Naive thymus-derived CD4-positive, alpha-beta T cell (primary cell): ENCODE measurements around the gene PACS2. TPM values are rescaled to one million over a fixed set of nuclear protein-coding genes. Genes with fewer than 3 reads are reported as not detected.

Source experiments
- ATAC-seq: fragments of 150-1000 bp; cut with Tn5 transposase; 2 replicates; pipeline ENCODE4 v1.10.0; 2021; ENCODE audit warnings: mild to moderate bottlenecking, moderate library complexity
- CTCF ChIA-PET: fragments of 350-600 bp; sonication (Branson Sonifier 250); formaldehyde crosslinking; loops from one replicate; lab custom pipeline; 2021; ENCODE audit warnings: antibody characterized with exemption; lab: Charles Lee
- POLR2A ChIA-PET: fragments of 350-600 bp; sonication (Branson Sonifier 250); formaldehyde crosslinking; loops from one replicate; lab custom pipeline; 2021; ENCODE audit warnings: antibody characterized with exemption, inconsistent platforms; lab: Charles Lee
- DNase-seq, 9 donors: peaks; one replicate each; pipeline versions ENCODE4 v3.0.0 to v3.0.0-alpha.2; 2020 to 2022; ENCODE audit warnings: mixed read lengths in 1 of 9
- H3K27ac ChIP-seq: one replicate; pipeline ENCODE4 v1.7.0; 2013; ENCODE audit warnings: mild to moderate bottlenecking, low read depth, low read length, moderate library complexity
- H3K27me3 ChIP-seq, 2 donors: one replicate each; pipeline ENCODE4 v1.7.0; 2013; ENCODE audit warnings: low read length in 2 of 2, mild to moderate bottlenecking in 2 of 2, moderate library complexity in 2 of 2; ENCODE audit not compliant: control insufficient read depth in 2 of 2, insufficient read depth in 2 of 2
- H3K36me3 ChIP-seq, 3 experiments: 1 replicate in 2 of 3; 2 replicates in 1 of 3; pipeline ENCODE4 v1.7.0; 2013; ENCODE audit warnings: low read length in 3 of 3, mild to moderate bottlenecking in 3 of 3, moderate library complexity in 1 of 3; ENCODE audit not compliant: insufficient read depth in 3 of 3, control insufficient read depth in 2 of 3
- H3K4me1 ChIP-seq, 2 donors: one replicate each; pipeline ENCODE4 v1.7.0; 2013; ENCODE audit warnings: low read length in 2 of 2, mild to moderate bottlenecking in 2 of 2, moderate library complexity in 1 of 2; ENCODE audit not compliant: control insufficient read depth in 2 of 2, insufficient read depth in 2 of 2
- H3K4me3 ChIP-seq: 2 replicates; pipeline ENCODE4 v1.7.0; 2013; ENCODE audit warnings: mild to moderate bottlenecking, low read length
- H3K9me3 ChIP-seq, 3 experiments: 1 replicate in 2 of 3; 2 replicates in 1 of 3; pipeline ENCODE4 v1.7.0; 2013; ENCODE audit warnings: low read length in 3 of 3; ENCODE audit not compliant: control insufficient read depth in 2 of 3
- H3K27ac Mint-ChIP-seq, 9 donors: one replicate each; pipeline ENCODE4 v1.8.0; 2020 to 2022; ENCODE audit warnings: mixed read lengths in 9 of 9, mild to moderate bottlenecking in 8 of 9, moderate library complexity in 5 of 9, inconsistent platforms in 2 of 9
- H3K27me3 Mint-ChIP-seq, 5 donors: one replicate each; pipeline ENCODE4 v1.8.0; 2021 to 2022; ENCODE audit warnings: mixed read lengths in 5 of 5, mild to moderate bottlenecking in 1 of 5
- H3K36me3 Mint-ChIP-seq, 5 donors: one replicate each; pipeline ENCODE4 v1.8.0; 2020 to 2022; ENCODE audit warnings: mixed read lengths in 5 of 5, mild to moderate bottlenecking in 3 of 5, inconsistent platforms in 1 of 5
- H3K4me1 Mint-ChIP-seq, 7 donors: one replicate each; pipeline ENCODE4 v1.8.0; 2020 to 2022; ENCODE audit warnings: mixed read lengths in 7 of 7, mild to moderate bottlenecking in 3 of 7, inconsistent platforms in 1 of 7
- H3K4me3 Mint-ChIP-seq, 10 donors: one replicate each; pipeline ENCODE4 v1.8.0; 2020 to 2022; ENCODE audit warnings: mild to moderate bottlenecking in 10 of 10, mixed read lengths in 10 of 10, moderate library complexity in 6 of 10, inconsistent platforms in 2 of 10
- H3K9me3 Mint-ChIP-seq, 11 donors: one replicate each; pipeline ENCODE4 v1.8.0; 2020 to 2022; ENCODE audit warnings: mixed read lengths in 11 of 11, mild to moderate bottlenecking in 4 of 11, inconsistent platforms in 1 of 11, moderate library complexity in 1 of 11
- intact Hi-C, 2 donors: fragments of 100-400 bp; cut with micrococcal nuclease; formaldehyde crosslinking; loops; one replicate each; pipeline ENCODE4 v1.15.1; 2023
- polyA plus RNA-seq, 2 donors: library from polyadenylated mRNA; unstranded; fragments of 300-500 nt; fragmentation: Illumina TruSeq; gene quantifications; one replicate each; pipeline ENCODE4 v1.2.3, GENCODE V29; 2021
- total RNA-seq, 6 experiments: library from RNA in 5 of 6; stranded (reverse) in 5 of 6; gene quantifications; 1 replicate in 5 of 6; 2 replicates in 1 of 6; pipeline ENCODE4 v1.2.3 and lab custom pipeline; 2021 to 2026

Gene PACS2
- total and polyA plus RNA-seq, 7 experiments from 2014 or later, result 1.5 to 75.4 (median 69.2) TPM

DNA sequence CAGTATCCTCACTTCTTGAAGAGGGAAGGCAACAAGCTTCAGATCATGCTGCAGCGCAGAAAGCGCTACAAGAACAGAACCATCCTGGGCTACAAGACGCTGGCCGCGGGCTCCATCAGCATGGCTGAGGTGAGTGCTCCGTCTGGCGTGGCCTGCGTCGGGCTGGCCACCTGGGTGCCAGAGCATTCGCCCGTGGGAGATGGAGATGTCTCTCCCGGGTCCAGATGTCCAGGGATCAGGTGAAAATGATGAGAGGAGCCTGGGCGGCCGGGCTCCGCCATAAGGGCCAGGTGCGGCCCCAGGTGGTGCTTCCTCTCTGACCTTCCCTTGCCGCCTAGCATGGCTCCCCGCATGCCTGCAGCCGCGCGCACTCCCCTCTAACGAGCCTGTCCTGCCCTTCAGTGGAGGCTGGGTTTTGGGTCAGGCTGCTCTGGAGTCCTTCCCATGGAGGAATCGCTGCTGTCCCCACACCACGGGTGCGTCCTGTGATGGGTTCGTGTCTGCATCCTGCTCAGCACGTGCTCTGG, 40.6 kb downstream of the PACS2 start:
- Mint-ChIP-seq H3K27me3 (no peaks in the 10 kb centered on the region), H3K4me1 (peaks cover 2 to 5% (median 4%) of the 10 kb centered on the region in 7 donors), H3K27ac (no peak overlapping the region), H3K4me3 (no peak overlapping the region), H3K36me3 (peaks cover 0 to 3% (median 0%) of the 10 kb centered on the region in 5 donors), H3K9me3 (no peaks in the 10 kb centered on the region)
- Histone ChIP-seq H3K4me3 (no peak overlapping the region), H3K9me3 (no peaks in the 10 kb centered on the region), H3K27me3 (no peaks in the 10 kb centered on the region), H3K36me3 (peaks cover 0 to 17% (median 0%) of the 10 kb centered on the region in 3 experiments), H3K4me1 (peaks cover 0 to 4% of the 10 kb centered on the region in 2 donors), H3K27ac (no peak overlapping the region)
- intact Hi-C loops, result no loop called here
- ATAC-seq (no peak), DNase-seq (no peak)
- ChIA-PET CTCF (no interaction called here), POLR2A (no interaction called here)

DNA sequence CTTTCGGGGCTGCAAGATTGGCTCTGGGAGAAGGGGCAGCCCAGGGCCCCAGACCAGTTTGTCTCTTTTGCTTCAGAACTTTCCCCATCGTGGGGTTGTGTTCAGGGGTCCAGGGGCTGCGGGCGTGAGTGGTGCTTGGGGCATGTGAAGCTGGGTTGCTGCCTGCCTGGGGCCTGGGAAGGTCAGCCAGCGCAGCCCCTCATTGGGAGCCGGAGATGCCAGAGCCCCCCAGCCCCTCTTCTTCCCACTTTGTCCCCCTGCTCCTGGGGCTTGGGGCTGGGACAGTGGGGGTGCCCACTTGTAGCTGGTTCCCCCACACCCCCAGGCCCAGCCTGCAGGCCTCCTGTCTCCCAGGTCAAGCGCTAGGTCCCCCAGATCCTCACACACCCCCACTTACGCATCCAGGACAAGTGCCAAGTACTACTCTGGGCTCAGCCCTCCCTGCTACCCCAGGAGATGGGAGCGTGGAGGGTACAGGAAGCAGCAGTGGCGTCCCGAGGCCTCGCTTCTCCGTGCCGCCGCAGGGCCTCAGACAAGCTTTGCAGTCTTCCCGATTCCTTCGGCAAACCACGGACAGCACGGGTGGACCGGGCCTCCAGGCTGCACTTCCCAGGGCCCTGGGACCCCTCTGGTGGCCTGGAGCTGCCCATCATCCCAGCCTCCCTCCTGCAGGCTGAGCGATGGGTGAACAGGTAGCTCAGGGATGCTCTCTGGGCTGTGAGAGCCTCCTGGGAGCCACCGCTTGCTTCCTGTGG, 41.5 kb downstream of the PACS2 start:
- DNase-seq (no peak), ATAC-seq (no peak)
- Histone ChIP-seq H3K9me3 (no peaks in the 10 kb centered on the region), H3K27ac (no peak overlapping the region), H3K27me3 (no peaks in the 10 kb centered on the region), H3K4me1 (peaks cover 0 to 4% of the 10 kb centered on the region in 2 donors), H3K4me3 (no peak overlapping the region), H3K36me3 (peaks cover 0 to 16% (median 0%) of the 10 kb centered on the region in 3 experiments)
- intact Hi-C loops, result no loop called here
- Mint-ChIP-seq H3K36me3 (peaks cover 0 to 8% (median 0%) of the 10 kb centered on the region in 5 donors), H3K9me3 (no peaks in the 10 kb centered on the region), H3K4me1 (peaks cover 0 to 5% (median 4%) of the 10 kb centered on the region in 7 donors), H3K27me3 (no peaks in the 10 kb centered on the region), H3K27ac (no peak overlapping the region), H3K4me3 (no peak overlapping the region)
- ChIA-PET CTCF (no interaction called here), POLR2A (no interaction called here)

DNA sequence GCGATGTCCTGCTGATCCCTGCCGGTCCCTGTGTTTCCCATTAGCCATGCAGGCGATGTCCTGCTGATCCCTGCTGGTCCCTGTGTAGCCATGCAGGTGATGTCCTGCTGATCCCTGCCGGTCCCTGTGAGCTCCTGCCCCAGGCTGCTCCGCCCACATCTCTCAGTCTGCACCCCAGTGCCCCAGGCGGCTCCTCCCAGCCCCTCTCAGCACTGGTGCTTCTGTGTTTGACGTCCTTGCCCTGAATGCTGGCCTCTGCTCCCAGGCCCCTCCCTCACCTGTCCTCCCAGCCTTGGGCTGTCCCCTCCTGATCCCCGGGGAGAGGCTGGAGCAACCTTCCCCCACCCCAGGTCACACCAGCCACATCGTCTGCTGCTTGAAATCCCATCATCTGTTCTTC, 42.4 kb downstream of the PACS2 start:
- ChIA-PET CTCF (no interaction called here), POLR2A (no interaction called here)
- H3K4me3 ChIP-seq, result no peak overlapping the region
- H3K9me3 Mint-ChIP-seq, result no peaks in the 10 kb centered on the region
- peaks cover 0 to 2% of the 10 kb centered on the region in 2 donors for H3K4me1 ChIP-seq
- H3K27ac Mint-ChIP-seq, result peak overlapping the region in 1 of 9 donors; percentile 20
- H3K4me3 Mint-ChIP-seq, result no peak overlapping the region
- DNase-seq (no peak), ATAC-seq (no peak)
- intact Hi-C loops, result no loop called here
- H3K36me3 Mint-ChIP-seq, result peaks cover 0 to 9% (median 0%) of the 10 kb centered on the region in 5 donors
- no peaks in the 10 kb centered on the region for H3K27me3 Mint-ChIP-seq
- H3K27ac ChIP-seq, result no peak overlapping the region
- H3K9me3 ChIP-seq, result no peaks in the 10 kb centered on the region
- peaks cover 0 to 16% (median 0%) of the 10 kb centered on the region in 3 experiments for H3K36me3 ChIP-seq
- no peaks in the 10 kb centered on the region for H3K27me3 ChIP-seq
- H3K4me1 Mint-ChIP-seq, result peaks cover 0 to 4% (median 3%) of the 10 kb centered on the region in 7 donors

DNA sequence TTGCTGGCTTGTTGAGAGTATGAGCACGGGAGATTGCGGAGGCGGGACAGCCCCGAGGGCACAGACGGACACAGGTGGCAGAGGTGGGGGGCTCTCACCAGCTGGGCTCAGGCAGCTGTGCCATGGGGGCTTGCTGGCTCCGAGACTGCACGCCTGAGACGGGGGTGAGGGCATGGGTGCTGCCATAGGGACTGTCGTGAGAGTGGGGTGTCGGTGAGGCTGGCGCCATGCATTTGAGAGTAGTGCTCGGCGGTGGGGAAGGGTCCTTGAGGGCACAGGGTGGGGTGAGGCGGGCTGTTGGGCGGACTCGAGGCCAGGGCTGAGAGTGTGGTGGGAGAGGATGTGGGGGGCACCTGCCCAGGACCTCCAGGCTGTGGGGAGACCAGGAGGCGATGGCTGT, 43.1 kb downstream of the PACS2 start:
- DNase-seq (no peak), ATAC-seq (no peak)
- Histone ChIP-seq H3K4me1 (no peaks in the 10 kb centered on the region), H3K27ac (no peak overlapping the region), H3K36me3 (peaks cover 0 to 16% (median 0%) of the 10 kb centered on the region in 3 experiments), H3K27me3 (no peaks in the 10 kb centered on the region), H3K4me3 (no peak overlapping the region), H3K9me3 (no peaks in the 10 kb centered on the region)
- intact Hi-C loops, result no loop called here
- H3K27me3 Mint-ChIP-seq, result no peaks in the 10 kb centered on the region
- no peak overlapping the region for H3K27ac Mint-ChIP-seq
- no peak overlapping the region for H3K4me3 Mint-ChIP-seq
- POLR2A ChIA-PET, result no interaction called here
- CTCF ChIA-PET, result no interaction called here
- peaks cover 0 to 9% (median 0%) of the 10 kb centered on the region in 5 donors for H3K36me3 Mint-ChIP-seq
- H3K9me3 Mint-ChIP-seq, result no peaks in the 10 kb centered on the region
- H3K4me1 Mint-ChIP-seq, result no peaks in the 10 kb centered on the region

DNA sequence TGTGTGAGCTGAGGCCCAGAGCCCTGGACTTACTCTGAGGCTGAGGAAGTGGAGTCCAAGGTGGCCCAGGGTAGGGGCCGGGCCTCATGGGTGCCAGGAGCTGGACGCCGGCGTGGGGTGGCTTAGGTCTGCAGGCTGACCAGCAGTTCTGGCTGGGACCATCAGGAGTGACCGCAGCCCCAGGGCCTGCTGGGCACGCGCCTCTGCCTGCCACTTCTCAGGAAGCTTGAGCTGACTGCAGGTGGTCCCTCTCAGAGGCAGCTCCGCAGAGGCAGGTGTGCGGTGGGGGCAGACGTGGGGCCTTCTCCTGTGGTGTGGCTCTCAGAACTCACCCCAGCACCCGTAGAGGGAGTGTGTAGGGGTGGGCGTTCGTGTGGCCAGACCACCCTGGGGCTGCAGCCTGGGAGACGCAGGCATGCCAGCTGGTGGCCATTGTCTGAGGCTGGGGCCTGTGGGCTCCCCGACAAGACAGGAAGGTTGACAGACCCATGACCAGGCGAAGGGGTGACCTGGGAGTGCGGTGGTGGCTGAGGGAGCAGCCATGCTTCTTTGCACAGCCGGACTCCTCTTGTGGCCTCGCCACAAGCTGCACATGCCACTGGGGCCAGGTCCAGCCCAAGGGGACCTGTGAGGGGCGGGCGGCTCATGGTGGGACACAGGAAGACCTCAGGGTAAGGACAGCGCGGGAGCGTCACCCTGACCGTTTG, 43.7 kb downstream of the PACS2 start:
- H3K9me3 Mint-ChIP-seq, result no peaks in the 10 kb centered on the region
- intact Hi-C loops, result no loop called here
- peaks cover 0 to under 1% (median 0%) of the 10 kb centered on the region in 5 donors for H3K27me3 Mint-ChIP-seq
- peaks cover 0 to 9% (median 0%) of the 10 kb centered on the region in 5 donors for H3K36me3 Mint-ChIP-seq
- Histone ChIP-seq H3K4me1 (no peaks in the 10 kb centered on the region), H3K4me3 (no peak overlapping the region), H3K27ac (no peak overlapping the region), H3K27me3 (no peaks in the 10 kb centered on the region), H3K9me3 (no peaks in the 10 kb centered on the region), H3K36me3 (peaks cover 0 to 16% (median 0%) of the 10 kb centered on the region in 3 experiments)
- H3K4me1 Mint-ChIP-seq, result peaks cover 0 to 4% (median 0%) of the 10 kb centered on the region in 7 donors
- ChIA-PET CTCF (interaction anchor here (0.5 to 0.6 kb wide), 2 partner anchors 128 to 272 kb away, joined by 3 to 7 read pairs; partner anchors contain the start of gene CRIP1), POLR2A (no interaction called here)
- DNase-seq (no peak), ATAC-seq (no peak)
- H3K27ac Mint-ChIP-seq, result no peak overlapping the region
- no peak overlapping the region for H3K4me3 Mint-ChIP-seq

DNA sequence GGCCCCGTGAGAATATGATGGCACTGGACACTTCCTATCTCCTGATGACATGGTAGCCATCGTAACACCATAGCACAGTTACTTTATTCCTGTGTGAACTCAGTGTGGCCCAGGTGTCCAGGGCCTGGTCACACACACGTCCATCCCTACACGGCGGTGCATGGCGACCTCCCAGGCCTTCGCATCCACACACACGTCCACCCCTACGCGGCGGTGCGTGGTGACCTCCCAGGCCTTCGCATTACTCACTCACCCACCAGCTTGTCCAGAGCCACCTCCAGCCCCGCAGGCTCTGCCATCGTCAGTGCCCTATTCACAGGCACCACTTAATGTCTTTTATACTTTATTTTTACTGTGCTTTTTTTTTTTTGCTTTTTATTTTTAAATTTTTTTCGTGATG, 44.4 kb downstream of the PACS2 start:
- Histone ChIP-seq H3K4me3 (no peak overlapping the region), H3K27me3 (no peaks in the 10 kb centered on the region), H3K36me3 (peaks cover 0 to 16% (median 0%) of the 10 kb centered on the region in 3 experiments), H3K27ac (no peak overlapping the region), H3K9me3 (no peaks in the 10 kb centered on the region), H3K4me1 (no peaks in the 10 kb centered on the region)
- Mint-ChIP-seq H3K27me3 (peaks cover 0 to 7% (median 0%) of the 10 kb centered on the region in 5 donors), H3K4me1 (peaks cover under 1 to 10% (median 6%) of the 10 kb centered on the region in 7 donors), H3K4me3 (no peak overlapping the region), H3K9me3 (no peaks in the 10 kb centered on the region), H3K27ac (no peak overlapping the region), H3K36me3 (peaks cover 0 to 9% (median 0%) of the 10 kb centered on the region in 5 donors)
- intact Hi-C loops, result no loop called here
- ATAC-seq, result no peak
- ChIA-PET POLR2A (no interaction called here), CTCF (interaction anchor here (0.6 kb wide), 1 partner anchor 128 kb away, joined by 3 read pairs; the partner anchor contains the start of gene CRIP1)
- DNase-seq, result no peak
